Activated CD4-positive, alpha-beta T cell treated with anti-CD3 and anti-CD28 coated beads for 1 hour (primary cell): ENCODE measurements around the gene GALNT1.

ENCODE experiments used
- DNase-seq: peaks from one replicate; pipeline ENCODE4 v3.0.0-alpha.2; 2020

Gene GALNT1

GRCh38 chr18:35618696-35619095 lies 37.2 kb downstream of the GALNT1 start:
- DNase-seq: no peak

DNA sequence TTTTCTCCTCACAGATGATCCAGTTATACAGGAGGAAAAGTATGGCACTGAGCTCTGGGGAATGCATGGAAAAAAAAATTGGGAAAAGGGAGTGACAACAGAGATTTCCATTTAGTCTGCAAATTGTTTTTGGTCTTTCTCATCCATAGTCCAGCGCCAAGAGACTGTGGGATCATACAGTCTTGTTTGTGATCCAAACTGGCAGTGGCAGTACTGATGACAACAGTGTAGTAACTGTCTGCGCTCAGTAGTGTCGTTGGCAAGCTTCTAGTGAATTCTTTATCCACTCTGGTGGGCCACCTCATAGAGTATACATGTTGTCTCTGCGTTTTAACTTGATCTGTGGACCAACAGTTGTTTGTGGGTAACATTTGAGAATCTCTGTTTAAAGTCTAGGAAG lies 37.9 kb downstream of the GALNT1 start:
- DNase-seq: no peak

GRCh38 chr18:35619941-35620340 lies 38.4 kb downstream of the GALNT1 start:
- no peak for DNase-seq

DNA sequence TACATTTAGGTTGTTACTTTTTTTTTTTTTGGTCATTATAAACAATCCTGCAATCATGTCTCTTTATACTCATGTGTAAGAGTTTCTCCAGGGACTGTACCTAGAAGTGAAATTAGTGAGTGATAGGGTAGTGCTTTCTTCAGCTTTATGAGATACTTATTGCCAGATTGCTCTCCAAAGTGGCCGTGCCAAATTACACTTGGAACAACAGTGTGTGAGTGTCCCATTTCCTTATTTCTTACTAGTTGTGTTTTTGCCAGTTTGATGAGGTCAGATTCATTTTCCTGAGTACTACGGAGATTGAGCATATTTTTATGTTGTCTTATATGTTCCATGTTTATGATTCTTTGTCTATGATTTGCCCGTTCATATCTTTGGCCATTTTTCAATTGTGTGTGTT lies 39.2 kb downstream of the GALNT1 start:
- no peak for DNase-seq

GRCh38 chr18:35623255-35623654 lies 41.7 kb downstream of the GALNT1 start:
- DNase-seq: no peak

- DNase-seq: no peak
Measured at GRCh38 chr18:35624146-35624545, 42.6 kb downstream of the GALNT1 start.

- DNase-seq: no peak
Measured at GRCh38 chr18:35625232-35625631, 43.7 kb downstream of the GALNT1 start.

- DNase-seq: no peak
Measured at GRCh38 chr18:35633761-35634160, 52.2 kb downstream of the GALNT1 start.

- DNase-seq: no peak
Measured at GRCh38 chr18:35634323-35634722, 52.8 kb downstream of the GALNT1 start.

DNA sequence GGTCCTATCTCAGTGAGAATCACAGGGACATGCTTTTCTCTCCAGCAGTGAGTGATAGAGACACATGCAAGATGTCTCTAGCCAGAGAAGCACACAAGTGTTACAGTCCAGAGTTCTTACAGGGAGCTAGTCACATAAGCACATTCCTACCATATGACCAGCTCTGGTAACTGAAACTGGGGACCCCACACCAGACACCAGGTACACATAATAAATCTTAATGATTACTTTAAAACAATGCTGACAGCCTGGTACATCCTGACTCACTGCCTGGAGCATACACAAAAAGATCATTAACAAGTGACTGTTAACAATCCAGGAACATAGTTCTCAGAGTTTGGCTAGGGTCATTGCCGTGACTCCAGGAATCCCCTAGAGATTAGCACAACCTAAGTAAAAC lies 53.6 kb downstream of the GALNT1 start:
- no peak for DNase-seq

DNA sequence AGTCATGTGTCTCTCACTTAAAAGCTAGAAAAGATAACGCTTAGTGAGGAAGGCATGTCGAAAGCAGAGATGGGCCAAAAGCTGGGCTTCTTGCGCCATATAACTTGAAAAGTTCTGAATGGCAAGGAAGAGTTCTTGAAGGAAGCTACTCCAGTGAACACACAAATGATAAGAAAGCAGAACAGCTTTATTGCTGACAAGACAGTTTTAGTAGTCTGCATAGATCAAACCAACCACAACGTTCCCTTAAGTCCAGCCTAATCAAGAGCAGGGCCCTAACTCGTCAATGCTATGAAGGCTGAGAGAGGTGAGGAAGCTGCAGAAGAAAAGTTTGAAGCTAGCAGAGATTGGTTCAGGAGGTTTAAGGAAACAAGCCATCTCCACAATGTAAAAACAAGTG lies 55.7 kb downstream of the GALNT1 start:
- no peak for DNase-seq

- no peak for DNase-seq
Measured at GRCh38 chr18:35639296-35639695, 57.8 kb downstream of the GALNT1 start.

- DNase-seq: no peak
Measured at GRCh38 chr18:35641467-35641866, 59.9 kb downstream of the GALNT1 start.

DNA sequence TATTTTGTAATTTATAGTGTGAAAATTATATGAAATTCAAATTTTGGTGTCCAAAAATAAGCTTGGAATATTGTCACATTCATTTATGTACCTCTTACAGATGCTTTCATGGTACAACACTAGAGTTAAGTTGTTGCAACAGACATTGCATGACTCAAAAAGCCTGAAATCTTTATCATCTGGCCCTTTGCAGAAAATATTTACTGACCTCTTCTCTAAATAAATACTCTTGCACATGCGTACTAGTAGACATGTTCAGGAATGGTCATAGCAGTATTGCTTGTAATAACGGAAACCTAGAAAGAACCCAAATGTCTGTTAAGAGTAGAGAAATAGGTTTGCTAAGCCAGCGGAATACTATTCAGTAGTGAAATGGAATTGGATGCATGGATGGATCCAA lies 60.4 kb downstream of the GALNT1 start:
- no peak for DNase-seq

GRCh38 chr18:35642802-35643201 lies 61.3 kb downstream of the GALNT1 start:
- DNase-seq: no peak

- DNase-seq: no peak
Measured at GRCh38 chr18:35646449-35646848, 64.9 kb downstream of the GALNT1 start.

GRCh38 chr18:35653392-35654135 lies 72.0 kb downstream of the GALNT1 start:
- no peak for DNase-seq

GRCh38 chr18:35658112-35658511 lies 76.6 kb downstream of the GALNT1 start:
- no peak for DNase-seq

- no peak for DNase-seq
Measured at GRCh38 chr18:35661483-35662146, 80.1 kb downstream of the GALNT1 start.

GRCh38 chr18:35662293-35663062 lies 80.9 kb downstream of the GALNT1 start:
- no peak for DNase-seq

DNA sequence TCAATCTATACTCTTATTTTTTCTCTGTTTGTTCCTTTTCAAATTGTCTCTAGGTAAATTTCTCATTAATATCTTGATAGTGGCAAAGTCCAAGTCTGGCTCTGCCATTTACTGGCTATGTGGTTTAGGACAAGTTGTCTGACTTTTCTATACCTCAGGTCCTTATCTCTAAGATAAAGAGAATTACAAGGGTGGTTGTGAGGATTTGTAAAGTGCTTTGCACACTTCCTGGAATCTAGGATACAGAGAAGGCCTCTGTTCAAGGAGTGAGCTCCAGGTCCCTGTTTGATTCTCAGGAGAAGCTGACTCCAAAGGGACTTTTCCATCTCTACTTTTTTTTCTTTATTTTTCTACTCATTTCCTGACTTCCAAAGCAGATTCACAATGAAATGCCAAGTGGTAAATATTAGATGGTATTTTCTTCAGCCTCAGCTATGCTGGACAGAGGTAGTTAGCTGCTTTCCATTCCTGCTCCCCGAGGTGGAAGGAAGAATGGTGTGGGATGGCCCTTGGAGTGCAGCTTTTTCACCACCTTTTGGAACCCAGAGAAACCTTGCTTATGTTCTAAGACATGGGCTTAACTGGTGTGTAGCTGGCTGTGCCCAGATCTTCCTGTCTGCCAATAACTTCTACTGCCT lies 90.5 kb downstream of the GALNT1 start:
- DNase-seq: no peak

DNA sequence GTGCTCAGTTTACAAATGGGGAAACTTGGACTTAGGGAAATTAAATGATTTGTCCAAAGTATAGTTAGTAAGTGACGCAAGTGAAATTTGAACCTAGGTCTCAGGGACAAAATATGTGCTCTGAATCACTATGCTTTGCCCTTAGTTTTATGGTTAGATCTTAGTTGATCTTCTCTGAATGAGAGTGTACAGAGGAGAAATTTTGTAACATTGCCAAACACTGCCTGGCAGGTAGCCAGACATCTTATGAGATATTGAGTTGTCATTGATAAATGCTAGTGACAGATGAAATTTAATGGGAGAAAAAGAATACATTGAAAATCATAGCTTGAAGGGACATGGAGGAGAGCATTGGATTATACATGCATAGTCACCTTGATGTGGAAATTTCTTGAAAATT lies 91.4 kb downstream of the GALNT1 start:
- DNase-seq: no peak

DNA sequence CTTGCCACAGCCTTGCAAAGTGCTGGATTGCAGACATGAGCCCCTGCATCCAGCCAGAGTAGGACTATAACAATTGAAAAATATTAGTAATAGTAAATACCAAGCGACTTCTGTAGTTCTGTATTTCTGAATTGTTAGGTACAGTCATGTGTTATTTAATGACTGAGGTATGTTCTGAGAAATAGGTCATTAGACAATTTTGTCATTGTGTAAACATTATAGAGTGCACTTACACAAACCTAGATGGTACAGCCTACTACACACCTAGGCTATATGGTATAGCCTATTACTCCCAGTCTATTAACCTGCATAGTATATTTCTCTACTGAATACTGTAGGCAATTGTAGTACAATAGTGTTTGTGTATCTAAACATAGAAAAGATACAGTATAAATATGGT lies 92.1 kb downstream of the GALNT1 start:
- DNase-seq: no peak
